Measurements from ENCODE around the gene KLF6. TPM values are rescaled to one million over a fixed set of nuclear protein-coding genes. Genes with fewer than 3 reads are reported as not detected.
"Not testable (repeated sequence)": the region's sequence is repeated elsewhere in the genome, so short reads cannot be mapped to it uniquely, and the experiment has no call there.

Gene KLF6
- total RNA-seq, 4 donors from 2014 or later, result 92.5 to 180 (median 145) TPM

GRCh38 chr10:3737864-3738263 is 47.1 kb downstream of the KLF6 start:
- Histone ChIP-seq H3K36me3 (no peaks in the 10 kb centered on the region), H3K27me3 (no peaks in the 10 kb centered on the region), H3K4me1 (no peaks in the 10 kb centered on the region), H3K4me3 (no peak overlapping the region), H3K9me3 (no peaks in the 10 kb centered on the region), H3K27ac (no peak overlapping the region)
- DNase-seq, result no peak
- TF ChIP-seq CTCF (IDR thresholded peaks at IDR 0.05) (no peak), POLR2A (IDR thresholded peaks at IDR 0.05) (no peak)

- no peak overlapping the region for H3K27ac ChIP-seq
- H3K27me3 ChIP-seq, result no peaks in the 10 kb centered on the region
- no peak overlapping the region for H3K4me3 ChIP-seq
- DNase-seq, result no peak
- TF ChIP-seq CTCF (IDR thresholded peaks at IDR 0.05), result peak in 2 of 6 experiments; percentile 15 to 18
- no peak for TF ChIP-seq POLR2A (IDR thresholded peaks at IDR 0.05)
- no peaks in the 10 kb centered on the region for H3K4me1 ChIP-seq
- no peaks in the 10 kb centered on the region for H3K9me3 ChIP-seq
- H3K36me3 ChIP-seq, result no peaks in the 10 kb centered on the region
Measured at GRCh38 chr10:3735175-3735574, 49.8 kb downstream of the KLF6 start.

- H3K4me1 ChIP-seq, result no peaks in the 10 kb centered on the region
- H3K27ac ChIP-seq, result no peak overlapping the region
- DNase-seq, result no peak
- H3K4me3 ChIP-seq, result no peak overlapping the region
- no peaks in the 10 kb centered on the region for H3K27me3 ChIP-seq
- TF ChIP-seq POLR2A (IDR thresholded peaks at IDR 0.05) (no peak), CTCF (IDR thresholded peaks at IDR 0.05) (no peak)
- H3K9me3 ChIP-seq, result no peaks in the 10 kb centered on the region
- no peaks in the 10 kb centered on the region for H3K36me3 ChIP-seq
Measured at GRCh38 chr10:3734111-3734510, 50.9 kb downstream of the KLF6 start.

- H3K4me1 ChIP-seq, H3K27ac ChIP-seq, H3K36me3 ChIP-seq, H3K9me3 ChIP-seq, DNase-seq, H3K4me3 ChIP-seq, H3K27me3 ChIP-seq: not testable (repeated sequence)
Measured at GRCh38 chr10:3732183-3732582, 52.8 kb downstream of the KLF6 start.

GRCh38 chr10:3729397-3729976 is 55.5 kb downstream of the KLF6 start:
- H3K27me3 ChIP-seq, result no peaks in the 10 kb centered on the region
- H3K27ac ChIP-seq, result no peak overlapping the region
- TF ChIP-seq CTCF (IDR thresholded peaks at IDR 0.05), result no peak
- no peak for TF ChIP-seq POLR2A (IDR thresholded peaks at IDR 0.05)
- DNase-seq, result no peak
- H3K4me1 ChIP-seq, result no peaks in the 10 kb centered on the region
- H3K9me3 ChIP-seq, result no peaks in the 10 kb centered on the region
- no peak overlapping the region for H3K4me3 ChIP-seq
- no peaks in the 10 kb centered on the region for H3K36me3 ChIP-seq

GRCh38 chr10:3728563-3728962 is 56.4 kb downstream of the KLF6 start:
- Histone ChIP-seq H3K9me3 (no peaks in the 10 kb centered on the region), H3K4me1 (no peaks in the 10 kb centered on the region), H3K27me3 (no peaks in the 10 kb centered on the region), H3K27ac (no peak overlapping the region), H3K4me3 (no peak overlapping the region), H3K36me3 (no peaks in the 10 kb centered on the region)
- TF ChIP-seq CTCF (IDR thresholded peaks at IDR 0.05) (no peak), POLR2A (IDR thresholded peaks at IDR 0.05) (no peak)
- no peak for DNase-seq

All from Peyer's patch (tissue), 4 donors.